CD4-positive, alpha-beta T cell treated with Interleukin-15 for 4 hours (primary cell): ENCODE results near the gene NOVA1.
"Not testable (repeated sequence)": the region's sequence is repeated elsewhere in the genome, so short reads cannot be mapped to it uniquely, and the experiment has no call there.

Experiments used
- DNase-seq: peaks from one replicate; pipeline ENCODE4 v3.0.0-alpha.2; 2020; ENCODE audit warnings: low spot score

NOVA1 gene

GRCh38 chr14:26597589-26598080 is at the start of gene NOVA1:
NOVA1 (minus strand) TSS chr14:26598033; CDS start chr14:26597436, 597 bp downstream.
- no peak for DNase-seq

- DNase-seq: not testable (repeated sequence)
These were observed 47.2 kb upstream of the NOVA1 start for GRCh38 chr14:26645057-26645456.

- no peak for DNase-seq
These were observed 38.7 kb upstream of the NOVA1 start for GRCh38 chr14:26636561-26636960.

GRCh38 chr14:26634946-26635345 is 37.1 kb upstream of the NOVA1 start:
- DNase-seq: not testable (repeated sequence)

- DNase-seq: no peak
These were observed 28.4 kb upstream of the NOVA1 start for GRCh38 chr14:26626256-26626655.

GRCh38 chr14:26622611-26623010 is 24.8 kb upstream of the NOVA1 start:
- no peak for DNase-seq

GRCh38 chr14:26621807-26622560 is 24.2 kb upstream of the NOVA1 start:
- no peak for DNase-seq

- no peak for DNase-seq
These were observed 23.5 kb upstream of the NOVA1 start for GRCh38 chr14:26621364-26621763.

- DNase-seq: no peak
These were observed 13.4 kb upstream of the NOVA1 start for GRCh38 chr14:26611259-26611658.

- no peak for DNase-seq
These were observed 9.0 kb upstream of the NOVA1 start for GRCh38 chr14:26606729-26607312.

- DNase-seq: no peak
These were observed 7.8 kb upstream of the NOVA1 start for GRCh38 chr14:26605602-26606001.

- no peak for DNase-seq
These were observed 5.1 kb upstream of the NOVA1 start for GRCh38 chr14:26602902-26603301.

GRCh38 chr14:26601856-26602255 is 4.0 kb upstream of the NOVA1 start:
- DNase-seq: no peak

- no peak for DNase-seq
These were observed 1.5 kb upstream of the NOVA1 start for GRCh38 chr14:26599291-26599690.

GRCh38 chr14:26598672-26599131 is 869 bp upstream of the NOVA1 start:
- no peak for DNase-seq

GRCh38 chr14:26598081-26598671 is 343 bp upstream of the NOVA1 start:
- no peak for DNase-seq

GRCh38 chr14:26597071-26597588 is 703 bp downstream of the NOVA1 start:
- DNase-seq: no peak

GRCh38 chr14:26596543-26597061 is 1.2 kb downstream of the NOVA1 start:
- no peak for DNase-seq

- no peak for DNase-seq
These were observed 1.8 kb downstream of the NOVA1 start for GRCh38 chr14:26595926-26596542.

- DNase-seq: no peak
These were observed 2.9 kb downstream of the NOVA1 start for GRCh38 chr14:26594756-26595545.

GRCh38 chr14:26594148-26594547 is 3.7 kb downstream of the NOVA1 start:
- no peak for DNase-seq
